HepG2 (cell line): ENCODE data around the gene RNASE7. TPM values are rescaled to one million over a fixed set of nuclear protein-coding genes. Genes with fewer than 3 reads are reported as not detected.
A peak's percentile ranks its signal among the peaks of the same experiment; 100 is the strongest.

Experiments
- ARNT2 ChIP-seq: sonication (generic); formaldehyde crosslinking; IDR thresholded peaks from 2 replicates; pipeline ENCODE4 v1.8.0; 2022; ENCODE audit warnings: mild to moderate bottlenecking, low read depth, missing genetic modification reagents, moderate library complexity
- BHLHE40 ChIP-seq: IDR thresholded peaks from 2 replicates; pipeline ENCODE4 v1.6.1; 2011; ENCODE audit warnings: low read length, improper control_type of control experiment
- CBX1 ChIP-seq: IDR thresholded peaks from one replicate; pipeline ENCODE4 v1.6.1; 2016; ENCODE audit warnings: antibody characterized with exemption, low read depth
- EZH2 ChIP-seq: conservative IDR thresholded peaks from 2 replicates; pipeline ENCODE4 v1.6.1; 2012; ENCODE audit warnings: mild to moderate bottlenecking, low read depth, low read length, moderate library complexity
- SMC3 ChIP-seq: IDR thresholded peaks from 2 replicates; pipeline ENCODE4 v1.6.1; 2011; ENCODE audit warnings: low read length, improper control_type of control experiment
- SP1 ChIP-seq, 2 experiments: fragments of 450-650 bp in 1 of 2; sonication (generic) in 1 of 2; formaldehyde crosslinking in 1 of 2; IDR thresholded peaks; 2 replicates each; pipeline versions ENCODE4 v1.4.0 to v1.6.1; 2016 to 2020; ENCODE audit warnings: missing genetic modification reagents in 1 of 2
- ZNF431 ChIP-seq: sonication (generic); formaldehyde crosslinking; IDR thresholded peaks from 2 replicates; pipeline ENCODE4 v1.9.0; 2022; ENCODE audit warnings: missing genetic modification reagents, low read depth, mild to moderate bottlenecking, borderline replicate concordance
- ZNF644 ChIP-seq: IDR thresholded peaks from 2 replicates; pipeline ENCODE4 v1.6.1; 2016; ENCODE audit warnings: low read depth
- ZNF703 ChIP-seq: sonication (generic); formaldehyde crosslinking; IDR thresholded peaks from 2 replicates; pipeline ENCODE4 v1.5.1; 2020; ENCODE audit warnings: missing genetic modification reagents, mild to moderate bottlenecking, moderate library complexity, borderline replicate concordance
- ZNF878 ChIP-seq: sonication (generic); formaldehyde crosslinking; IDR thresholded peaks from 2 replicates; pipeline ENCODE4 v1.8.1; 2023; ENCODE audit warnings: mild to moderate bottlenecking, missing genetic modification reagents, moderate library complexity
- polyA plus RNA-seq, 8 experiments: library from polyadenylated mRNA; depleted of rRNA in 3 of 8; stranded (reverse) in 7 of 8; unstranded in 1 of 8; fragments of >200 nt; fragmentation: Illumina TruSeq in 4 of 8; extraction: Trizol in 4 of 8; gene quantifications; 2 replicates each; pipeline versions ENCODE4 v1.2.1 to v1.2.3, GENCODE V29; 2011 to 2016; ENCODE audit warnings: low read depth in 4 of 8, missing spikeins in 1 of 8, mixed read lengths in 1 of 8; ENCODE audit not compliant: insufficient read depth in 1 of 8
- total RNA-seq, 5 experiments: library from RNA; depleted of rRNA; stranded (reverse); fragments of >200 nt; fragmentation: Illumina TruSeq; extraction: Trizol; gene quantifications; 2 replicates each; pipeline ENCODE4 v1.2.3, GENCODE V29; 2016; ENCODE audit warnings: low read depth in 1 of 5
- TF ChIP-seq, protein P1 (sequence below), 2 experiments: sonication (generic) in 1 of 2; formaldehyde crosslinking in 1 of 2; IDR thresholded peaks; 2 replicates each; pipeline versions ENCODE4 v1.6.1 to v1.9.0; 2014 to 2022; ENCODE audit warnings: antibody characterized with exemption in 1 of 2, borderline replicate concordance in 1 of 2, inconsistent platforms in 1 of 2, low read depth in 1 of 2, missing genetic modification reagents in 1 of 2
- TF ChIP-seq, protein P2 (sequence below), 2 experiments: sonication (generic) in 1 of 2; formaldehyde crosslinking in 1 of 2; IDR thresholded peaks; 2 replicates each; pipeline versions ENCODE4 v1.4.0 to v1.6.1; 2016 to 2020; ENCODE audit warnings: borderline replicate concordance in 1 of 2, low read depth in 1 of 2, mild to moderate bottlenecking in 1 of 2, missing genetic modification reagents in 1 of 2
- TF ChIP-seq, protein P3 (sequence below): sonication (generic); formaldehyde crosslinking; IDR thresholded peaks from 2 replicates; pipeline ENCODE4 v1.4.0; 2020; ENCODE audit warnings: missing genetic modification reagents, borderline replicate concordance
- TF ChIP-seq, protein P4 (sequence below): sonication (generic); formaldehyde crosslinking; conservative IDR thresholded peaks from 2 replicates; pipeline ENCODE4 v1.8.0; 2022; ENCODE audit warnings: low read depth, missing genetic modification reagents

RNASE7 gene
- total and polyA plus RNA-seq, 2 of the 13 experiments (the other 11 are each of a cell fraction or from before 2014, with no cell fraction given): 0.04 TPM; not detected in 1

DNA sequence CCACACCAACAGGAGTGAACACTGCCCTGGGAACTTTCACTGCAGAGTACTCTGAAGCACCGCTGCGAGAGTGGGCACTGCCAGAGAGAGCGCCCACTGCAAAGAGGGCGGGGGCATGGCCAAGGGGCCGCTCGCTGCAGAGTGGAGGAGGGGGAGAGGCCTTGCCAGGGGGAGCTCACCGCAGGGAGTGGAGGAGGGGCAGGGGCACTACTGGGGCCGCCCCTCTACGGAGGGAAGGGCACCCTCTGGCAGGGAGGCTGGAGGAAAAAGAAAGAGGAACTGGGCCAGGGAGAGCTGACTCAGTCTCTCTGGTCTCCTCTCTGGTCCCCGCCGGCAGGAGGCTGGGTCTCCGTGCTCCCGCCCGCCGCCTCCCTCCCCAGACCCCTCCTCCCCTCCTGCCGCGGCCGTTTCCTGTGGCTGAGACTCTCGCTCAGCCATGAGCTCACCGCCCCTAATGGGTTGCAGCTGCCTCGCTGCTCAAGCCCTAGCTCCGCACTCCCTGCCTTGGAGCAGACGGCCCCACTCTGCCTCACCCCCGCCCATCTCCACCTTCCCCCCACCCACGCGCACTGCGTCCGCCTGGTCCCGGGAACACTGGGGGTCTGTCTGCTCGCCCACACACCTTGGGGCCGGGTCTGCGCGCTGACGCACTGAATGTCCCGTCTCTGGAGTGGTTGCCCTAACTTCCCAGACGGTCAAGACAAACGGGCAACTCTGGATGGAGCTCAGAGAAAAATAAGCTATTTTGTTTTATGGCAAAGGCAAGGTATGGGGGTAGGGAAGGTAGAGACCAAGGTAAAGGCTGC lies 29.3 kb downstream of the RNASE7 start (continued):
- TF ChIP-seq, protein P1, sequence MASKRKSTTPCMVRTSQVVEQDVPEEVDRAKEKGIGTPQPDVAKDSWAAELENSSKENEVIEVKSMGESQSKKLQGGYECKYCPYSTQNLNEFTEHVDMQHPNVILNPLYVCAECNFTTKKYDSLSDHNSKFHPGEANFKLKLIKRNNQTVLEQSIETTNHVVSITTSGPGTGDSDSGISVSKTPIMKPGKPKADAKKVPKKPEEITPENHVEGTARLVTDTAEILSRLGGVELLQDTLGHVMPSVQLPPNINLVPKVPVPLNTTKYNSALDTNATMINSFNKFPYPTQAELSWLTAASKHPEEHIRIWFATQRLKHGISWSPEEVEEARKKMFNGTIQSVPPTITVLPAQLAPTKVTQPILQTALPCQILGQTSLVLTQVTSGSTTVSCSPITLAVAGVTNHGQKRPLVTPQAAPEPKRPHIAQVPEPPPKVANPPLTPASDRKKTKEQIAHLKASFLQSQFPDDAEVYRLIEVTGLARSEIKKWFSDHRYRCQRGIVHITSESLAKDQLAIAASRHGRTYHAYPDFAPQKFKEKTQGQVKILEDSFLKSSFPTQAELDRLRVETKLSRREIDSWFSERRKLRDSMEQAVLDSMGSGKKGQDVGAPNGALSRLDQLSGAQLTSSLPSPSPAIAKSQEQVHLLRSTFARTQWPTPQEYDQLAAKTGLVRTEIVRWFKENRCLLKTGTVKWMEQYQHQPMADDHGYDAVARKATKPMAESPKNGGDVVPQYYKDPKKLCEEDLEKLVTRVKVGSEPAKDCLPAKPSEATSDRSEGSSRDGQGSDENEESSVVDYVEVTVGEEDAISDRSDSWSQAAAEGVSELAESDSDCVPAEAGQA (IDR thresholded peaks at IDR 0.05; ENCODE audit: low read depth): no peak
- TF ChIP-seq, protein P1 (CRISPR knock-in tag; IDR thresholded peaks at IDR 0.05; ENCODE audit: borderline replicate concordance): no peak
- TF ChIP-seq EZH2 (no peak), SMC3 (no peak), SP1 (IDR thresholded peaks at IDR 0.05) (no peak), SP1 (CRISPR knock-in tag; IDR thresholded peaks at IDR 0.05) (0 out of 2 replicates have a peak, but pooled peaks have one; percentile 12), CBX1 (no peak), BHLHE40 (no peak), ZNF644 (CRISPR knock-in tag) (no peak; the same call in 1 of the 2 replicates), ZNF431 (CRISPR knock-in tag) (no peak), ZNF703 (no peak), ARNT2 (CRISPR knock-in tag) (0 out of 2 replicates have a peak, but pooled peaks have one; percentile 38), ZNF878 (CRISPR knock-in tag) (no peak)
- TF ChIP-seq, protein P2, sequence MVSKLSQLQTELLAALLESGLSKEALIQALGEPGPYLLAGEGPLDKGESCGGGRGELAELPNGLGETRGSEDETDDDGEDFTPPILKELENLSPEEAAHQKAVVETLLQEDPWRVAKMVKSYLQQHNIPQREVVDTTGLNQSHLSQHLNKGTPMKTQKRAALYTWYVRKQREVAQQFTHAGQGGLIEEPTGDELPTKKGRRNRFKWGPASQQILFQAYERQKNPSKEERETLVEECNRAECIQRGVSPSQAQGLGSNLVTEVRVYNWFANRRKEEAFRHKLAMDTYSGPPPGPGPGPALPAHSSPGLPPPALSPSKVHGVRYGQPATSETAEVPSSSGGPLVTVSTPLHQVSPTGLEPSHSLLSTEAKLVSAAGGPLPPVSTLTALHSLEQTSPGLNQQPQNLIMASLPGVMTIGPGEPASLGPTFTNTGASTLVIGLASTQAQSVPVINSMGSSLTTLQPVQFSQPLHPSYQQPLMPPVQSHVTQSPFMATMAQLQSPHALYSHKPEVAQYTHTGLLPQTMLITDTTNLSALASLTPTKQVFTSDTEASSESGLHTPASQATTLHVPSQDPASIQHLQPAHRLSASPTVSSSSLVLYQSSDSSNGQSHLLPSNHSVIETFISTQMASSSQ (IDR thresholded peaks at IDR 0.05; ENCODE audit: low read depth): no peak
- TF ChIP-seq, protein P2 (CRISPR knock-in tag; IDR thresholded peaks at IDR 0.05; ENCODE audit: borderline replicate concordance): no peak
- TF ChIP-seq, protein P3, sequence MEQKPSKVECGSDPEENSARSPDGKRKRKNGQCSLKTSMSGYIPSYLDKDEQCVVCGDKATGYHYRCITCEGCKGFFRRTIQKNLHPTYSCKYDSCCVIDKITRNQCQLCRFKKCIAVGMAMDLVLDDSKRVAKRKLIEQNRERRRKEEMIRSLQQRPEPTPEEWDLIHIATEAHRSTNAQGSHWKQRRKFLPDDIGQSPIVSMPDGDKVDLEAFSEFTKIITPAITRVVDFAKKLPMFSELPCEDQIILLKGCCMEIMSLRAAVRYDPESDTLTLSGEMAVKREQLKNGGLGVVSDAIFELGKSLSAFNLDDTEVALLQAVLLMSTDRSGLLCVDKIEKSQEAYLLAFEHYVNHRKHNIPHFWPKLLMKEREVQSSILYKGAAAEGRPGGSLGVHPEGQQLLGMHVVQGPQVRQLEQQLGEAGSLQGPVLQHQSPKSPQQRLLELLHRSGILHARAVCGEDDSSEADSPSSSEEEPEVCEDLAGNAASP (CRISPR knock-in tag): no peak
- TF ChIP-seq, protein P4, sequence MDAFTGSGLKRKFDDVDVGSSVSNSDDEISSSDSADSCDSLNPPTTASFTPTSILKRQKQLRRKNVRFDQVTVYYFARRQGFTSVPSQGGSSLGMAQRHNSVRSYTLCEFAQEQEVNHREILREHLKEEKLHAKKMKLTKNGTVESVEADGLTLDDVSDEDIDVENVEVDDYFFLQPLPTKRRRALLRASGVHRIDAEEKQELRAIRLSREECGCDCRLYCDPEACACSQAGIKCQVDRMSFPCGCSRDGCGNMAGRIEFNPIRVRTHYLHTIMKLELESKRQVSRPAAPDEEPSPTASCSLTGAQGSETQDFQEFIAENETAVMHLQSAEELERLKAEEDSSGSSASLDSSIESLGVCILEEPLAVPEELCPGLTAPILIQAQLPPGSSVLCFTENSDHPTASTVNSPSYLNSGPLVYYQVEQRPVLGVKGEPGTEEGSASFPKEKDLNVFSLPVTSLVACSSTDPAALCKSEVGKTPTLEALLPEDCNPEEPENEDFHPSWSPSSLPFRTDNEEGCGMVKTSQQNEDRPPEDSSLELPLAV (CRISPR knock-in tag): no peak
